ENCODE data around the gene UBASH3A.

The UBASH3A gene

DNA sequence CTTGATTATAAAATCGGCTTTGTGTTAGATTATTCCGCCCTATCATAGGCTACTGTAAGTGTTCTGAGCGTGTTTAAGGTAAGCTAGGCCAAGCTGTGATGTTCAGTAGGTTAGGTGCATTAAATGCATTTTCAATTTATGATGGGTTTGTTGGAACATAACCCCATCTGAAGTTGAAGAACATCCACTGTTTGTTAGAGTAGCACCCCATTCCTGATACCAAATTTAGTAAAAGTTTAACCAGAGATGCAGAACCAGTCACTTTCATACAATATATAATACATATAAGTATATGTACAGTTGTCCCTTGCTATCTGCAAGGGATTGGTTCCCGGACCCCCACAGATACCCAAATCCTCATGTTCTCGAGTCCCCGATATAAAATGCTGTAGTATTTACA lies 16.1 kb downstream of the UBASH3A start:
- H3K36me3 ChIP-seq (ENCODE audit: control insufficient read depth, insufficient read depth, low read length) = no peaks in the 10 kb centered on the region
- no peaks in the 10 kb centered on the region for H3K9me3 ChIP-seq (ENCODE audit: control insufficient read depth, low read length)
- H3K4me3 ChIP-seq (ENCODE audit: extremely low read depth, insufficient read depth, low read length, poor library complexity, severe bottlenecking) = no peak overlapping the region
- H3K4me1 ChIP-seq (ENCODE audit: control insufficient read depth, insufficient read depth, low read length, poor library complexity, severe bottlenecking) = peaks cover 6% of the 10 kb centered on the region
- 84 to 93% methylated on average over 3 of the region's 6 CpGs for WGBS, 2 experiments (ENCODE audit: insufficient coverage in 2 of 2)
- H3K27ac ChIP-seq (ENCODE audit: low read depth, low read length, severe bottlenecking) = no peak overlapping the region

DNA sequence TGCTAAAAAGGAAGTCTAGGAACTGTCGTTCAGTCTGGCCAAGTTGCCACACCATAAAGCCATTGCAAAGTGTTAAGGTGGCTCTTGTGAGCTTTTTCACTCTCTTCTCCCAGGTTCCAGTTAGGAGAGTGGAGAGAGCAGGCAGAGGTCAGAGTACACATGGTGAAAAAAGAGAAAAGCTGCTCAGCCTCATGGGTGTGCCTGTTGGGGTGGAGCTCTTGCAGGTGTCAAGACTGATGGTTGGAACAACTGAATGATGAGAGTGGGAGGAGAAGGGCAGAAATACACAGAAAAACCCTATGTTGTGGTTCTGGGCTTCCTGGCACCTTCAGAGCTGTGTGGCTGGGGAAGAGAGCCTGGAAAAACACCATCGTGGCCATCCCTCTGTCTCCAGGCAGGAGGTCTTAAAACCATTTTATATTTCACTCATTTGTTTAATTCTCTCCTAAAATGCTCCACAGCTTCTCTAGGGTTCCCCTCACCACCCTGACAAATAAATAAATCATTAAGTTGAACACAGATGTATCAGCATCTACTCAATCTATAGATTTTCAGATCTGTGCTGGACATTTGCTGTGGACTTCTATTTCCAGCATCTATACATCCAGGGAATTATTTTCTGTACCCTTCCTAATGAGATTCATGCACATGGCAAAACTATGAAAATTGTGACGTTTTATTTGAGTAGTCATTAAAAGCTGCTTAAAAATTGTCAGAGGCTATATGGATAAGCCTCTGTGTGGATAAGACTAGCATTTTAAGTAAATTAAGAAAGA lies 17.5 kb downstream of the UBASH3A start:
- 55 to 93% methylated on average over 2 to 3 of the region's 3 CpGs for WGBS, 2 experiments (ENCODE audit: insufficient coverage in 2 of 2)
- H3K36me3 ChIP-seq (ENCODE audit: control insufficient read depth, insufficient read depth, low read length) = no peaks in the 10 kb centered on the region
- H3K4me1 ChIP-seq (ENCODE audit: control insufficient read depth, insufficient read depth, low read length, poor library complexity, severe bottlenecking) = no peaks in the 10 kb centered on the region
- no peaks in the 10 kb centered on the region for H3K9me3 ChIP-seq (ENCODE audit: control insufficient read depth, low read length)
- H3K4me3 ChIP-seq (ENCODE audit: extremely low read depth, insufficient read depth, low read length, poor library complexity, severe bottlenecking) = no peak overlapping the region
- no peak overlapping the region for H3K27ac ChIP-seq (ENCODE audit: low read depth, low read length, severe bottlenecking)

DNA sequence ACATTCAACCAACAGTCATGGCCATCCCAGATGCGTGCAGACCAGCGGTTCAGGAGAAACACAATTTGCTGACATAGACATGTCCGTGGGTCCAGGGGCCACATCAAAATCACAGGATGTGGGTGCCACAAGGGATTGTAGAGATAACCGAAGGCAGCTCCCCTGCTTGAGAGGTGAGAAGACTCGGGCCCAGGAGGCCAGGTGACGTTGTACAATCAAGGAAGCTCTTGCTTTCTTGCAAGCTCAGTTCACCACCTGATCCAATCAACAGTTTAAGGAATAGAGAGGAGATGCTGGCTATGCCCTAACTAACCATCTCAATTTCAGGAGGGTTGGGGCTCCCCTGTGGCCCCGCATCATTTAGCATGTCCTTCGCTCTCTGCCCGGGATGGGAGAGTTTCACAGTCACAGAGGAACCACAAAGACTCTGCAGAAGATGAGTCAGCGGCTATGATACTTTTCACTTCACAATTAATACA lies 19.5 kb downstream of the UBASH3A start:
- H3K27ac ChIP-seq (ENCODE audit: low read depth, low read length, severe bottlenecking) = no peak overlapping the region
- H3K4me1 ChIP-seq (ENCODE audit: control insufficient read depth, insufficient read depth, low read length, poor library complexity, severe bottlenecking) = no peaks in the 10 kb centered on the region
- WGBS, 2 experiments (ENCODE audit: insufficient coverage in 2 of 2) = 78 to 81% methylated on average over 5 to 8 of the region's 10 CpGs
- H3K4me3 ChIP-seq (ENCODE audit: extremely low read depth, insufficient read depth, low read length, poor library complexity, severe bottlenecking) = no peak overlapping the region
- no peaks in the 10 kb centered on the region for H3K9me3 ChIP-seq (ENCODE audit: control insufficient read depth, low read length)
- H3K36me3 ChIP-seq (ENCODE audit: control insufficient read depth, insufficient read depth, low read length) = no peaks in the 10 kb centered on the region

DNA sequence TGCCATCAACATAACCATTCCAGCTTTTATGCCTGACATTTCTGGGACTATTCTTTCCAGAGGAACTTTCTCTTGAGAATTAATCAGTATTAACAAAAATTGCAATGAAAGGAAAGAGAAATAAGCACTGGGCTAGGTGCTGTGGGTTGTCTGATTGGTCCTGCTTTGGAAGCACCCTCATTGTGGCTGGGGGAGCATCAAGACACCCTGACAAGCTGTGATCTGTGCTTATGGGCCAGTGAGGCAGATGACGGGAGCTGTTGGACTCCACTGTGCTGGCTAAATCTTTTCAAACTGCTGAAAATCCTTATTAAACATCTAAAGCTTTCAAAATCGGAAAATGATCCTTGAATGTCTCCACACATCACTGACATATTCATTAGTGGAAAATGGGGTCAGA lies 20.0 kb downstream of the UBASH3A start:
- H3K4me1 ChIP-seq (ENCODE audit: control insufficient read depth, insufficient read depth, low read length, poor library complexity, severe bottlenecking) = no peaks in the 10 kb centered on the region
- H3K27ac ChIP-seq (ENCODE audit: low read depth, low read length, severe bottlenecking) = no peak overlapping the region
- no peaks in the 10 kb centered on the region for H3K9me3 ChIP-seq (ENCODE audit: control insufficient read depth, low read length)
- H3K36me3 ChIP-seq (ENCODE audit: control insufficient read depth, insufficient read depth, low read length) = no peaks in the 10 kb centered on the region
- 88% methylated on average over 1 of the region's 2 CpGs; no CpG with 5 or more reads in 1 of the 2 experiments for WGBS, 2 experiments (ENCODE audit: insufficient coverage in 2 of 2)
- H3K4me3 ChIP-seq (ENCODE audit: extremely low read depth, insufficient read depth, low read length, poor library complexity, severe bottlenecking) = no peak overlapping the region

DNA sequence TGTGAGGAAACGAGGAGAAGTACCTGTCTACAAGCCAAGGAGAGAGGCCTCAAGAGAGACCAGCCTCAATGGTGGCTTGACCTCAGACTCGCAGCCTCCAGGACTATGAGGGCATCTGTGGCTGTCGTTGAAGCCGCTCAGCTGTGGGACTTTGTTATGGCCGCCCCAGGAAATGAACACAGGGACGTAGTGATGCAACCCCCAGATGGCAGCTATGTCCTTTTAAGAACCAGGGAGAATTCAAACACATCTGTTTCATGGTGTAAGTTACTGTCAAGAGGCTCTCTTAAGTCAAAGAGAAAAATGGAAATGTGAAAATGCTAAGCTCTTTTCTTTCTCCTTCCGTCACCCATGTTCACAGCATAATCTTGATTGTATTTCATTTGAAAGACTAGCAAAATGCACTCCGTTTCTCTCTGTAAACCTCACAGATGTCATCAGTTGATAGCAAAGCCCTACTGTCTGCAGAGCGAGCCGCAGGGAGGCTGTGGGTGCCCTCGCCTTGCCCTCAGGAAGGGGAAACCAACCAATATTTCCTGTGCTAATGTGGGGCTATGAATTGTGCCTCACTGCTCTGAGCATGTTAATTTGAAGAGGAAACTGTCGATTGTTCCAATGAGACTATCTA lies 21.3 kb downstream of the UBASH3A start:
- no peaks in the 10 kb centered on the region for H3K36me3 ChIP-seq (ENCODE audit: control insufficient read depth, insufficient read depth, low read length)
- H3K27ac ChIP-seq (ENCODE audit: low read depth, low read length, severe bottlenecking) = no peak overlapping the region
- no peaks in the 10 kb centered on the region for H3K9me3 ChIP-seq (ENCODE audit: control insufficient read depth, low read length)
- H3K4me3 ChIP-seq (ENCODE audit: extremely low read depth, insufficient read depth, low read length, poor library complexity, severe bottlenecking) = no peak overlapping the region
- 86 to 89% methylated on average over 9 to 11 of the region's 12 CpGs for WGBS, 2 experiments (ENCODE audit: insufficient coverage in 2 of 2)
- no peaks in the 10 kb centered on the region for H3K4me1 ChIP-seq (ENCODE audit: control insufficient read depth, insufficient read depth, low read length, poor library complexity, severe bottlenecking)

DNA sequence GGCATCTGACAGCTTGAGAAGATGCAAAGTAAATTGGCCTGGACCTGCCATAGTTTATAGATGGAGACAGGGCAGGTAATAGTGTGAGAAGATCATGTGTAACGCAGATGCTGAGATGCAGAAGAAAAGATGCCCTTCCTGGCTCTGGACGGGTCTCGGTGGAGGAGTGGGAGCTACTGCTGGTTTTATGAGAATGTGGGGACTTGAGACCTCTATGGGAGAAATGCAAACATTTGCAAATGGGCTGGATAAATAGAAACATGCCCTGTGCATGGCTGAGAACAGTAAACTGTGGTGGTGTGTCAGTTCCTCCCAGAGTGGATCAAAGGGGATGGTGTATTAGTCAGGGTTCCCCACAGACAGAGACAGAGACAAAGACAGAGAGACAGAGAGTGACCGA lies 21.9 kb downstream of the UBASH3A start:
- Histone ChIP-seq H3K36me3 (ENCODE audit: control insufficient read depth, insufficient read depth, low read length) (no peaks in the 10 kb centered on the region), H3K4me1 (ENCODE audit: control insufficient read depth, insufficient read depth, low read length, poor library complexity, severe bottlenecking) (no peaks in the 10 kb centered on the region), H3K4me3 (ENCODE audit: extremely low read depth, insufficient read depth, low read length, poor library complexity, severe bottlenecking) (no peak overlapping the region), H3K27ac (ENCODE audit: low read depth, low read length, severe bottlenecking) (no peak overlapping the region), H3K9me3 (ENCODE audit: control insufficient read depth, low read length) (no peaks in the 10 kb centered on the region)
- WGBS, 2 experiments (ENCODE audit: insufficient coverage in 2 of 2) = 78 to 82% methylated on average over 4 of the region's 4 CpGs

DNA sequence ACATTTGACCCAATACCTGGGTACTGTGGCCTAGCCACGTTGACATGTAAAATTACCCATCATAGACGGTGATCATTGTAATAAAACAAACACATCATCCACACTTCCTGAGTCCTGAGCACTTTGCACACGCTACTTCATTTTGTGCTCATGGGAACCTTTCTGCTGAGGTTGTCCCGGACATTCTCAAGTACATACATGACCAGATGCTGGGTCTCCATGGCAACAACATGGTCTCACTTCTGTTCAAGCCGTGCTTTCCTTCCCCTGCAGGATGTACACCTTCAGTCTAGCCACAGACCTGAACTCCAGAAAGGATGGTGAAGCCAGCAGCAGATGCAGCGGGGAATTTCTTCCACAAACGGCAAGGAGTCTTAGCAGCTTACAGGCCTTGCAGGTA lies 22.7 kb downstream of the UBASH3A start:
- no peaks in the 10 kb centered on the region for H3K9me3 ChIP-seq (ENCODE audit: control insufficient read depth, low read length)
- H3K36me3 ChIP-seq (ENCODE audit: control insufficient read depth, insufficient read depth, low read length) = no peaks in the 10 kb centered on the region
- no peak overlapping the region for H3K27ac ChIP-seq (ENCODE audit: low read depth, low read length, severe bottlenecking)
- no peaks in the 10 kb centered on the region for H3K4me1 ChIP-seq (ENCODE audit: control insufficient read depth, insufficient read depth, low read length, poor library complexity, severe bottlenecking)
- H3K4me3 ChIP-seq (ENCODE audit: extremely low read depth, insufficient read depth, low read length, poor library complexity, severe bottlenecking) = no peak overlapping the region
- WGBS, 2 experiments (ENCODE audit: insufficient coverage in 2 of 2) = 84 to 90% methylated on average over 7 of the region's 7 CpGs

DNA sequence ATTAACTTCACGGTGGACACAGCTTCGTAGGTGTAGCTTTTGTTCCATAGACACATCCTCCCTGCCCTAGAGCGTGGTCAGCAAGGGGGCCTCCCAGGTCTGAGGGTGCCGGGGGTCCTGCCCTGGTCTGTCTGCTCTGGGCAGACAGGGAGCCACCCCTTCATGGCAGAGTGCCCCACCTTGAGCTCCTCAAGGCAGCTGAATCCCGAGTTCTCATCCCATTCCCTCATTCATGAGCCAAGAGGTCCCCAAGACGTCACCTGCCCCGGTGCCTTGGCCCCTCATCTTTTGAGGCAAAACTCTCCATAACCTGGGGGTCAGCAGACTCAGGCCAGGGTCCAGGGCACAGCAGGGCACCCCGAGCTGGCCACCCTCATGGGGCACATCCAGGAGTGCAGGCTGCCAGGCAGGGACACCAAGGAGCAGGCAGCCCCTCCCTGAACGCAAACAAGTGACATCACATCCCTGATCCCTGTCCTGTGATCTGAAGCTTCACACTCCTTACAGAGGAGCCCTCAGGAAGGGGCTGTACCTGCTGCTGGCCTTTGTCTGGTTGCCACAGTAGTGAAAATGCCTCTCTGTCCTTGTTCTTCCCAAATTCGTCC lies 23.3 kb downstream of the UBASH3A start:
- no peak overlapping the region for H3K27ac ChIP-seq (ENCODE audit: low read depth, low read length, severe bottlenecking)
- no peaks in the 10 kb centered on the region for H3K9me3 ChIP-seq (ENCODE audit: control insufficient read depth, low read length)
- H3K4me3 ChIP-seq (ENCODE audit: extremely low read depth, insufficient read depth, low read length, poor library complexity, severe bottlenecking) = no peak overlapping the region
- 81 to 82% methylated on average over 8 to 9 of the region's 10 CpGs for WGBS, 2 experiments (ENCODE audit: insufficient coverage in 2 of 2)
- H3K36me3 ChIP-seq (ENCODE audit: control insufficient read depth, insufficient read depth, low read length) = no peaks in the 10 kb centered on the region
- H3K4me1 ChIP-seq (ENCODE audit: control insufficient read depth, insufficient read depth, low read length, poor library complexity, severe bottlenecking) = no peaks in the 10 kb centered on the region

DNA sequence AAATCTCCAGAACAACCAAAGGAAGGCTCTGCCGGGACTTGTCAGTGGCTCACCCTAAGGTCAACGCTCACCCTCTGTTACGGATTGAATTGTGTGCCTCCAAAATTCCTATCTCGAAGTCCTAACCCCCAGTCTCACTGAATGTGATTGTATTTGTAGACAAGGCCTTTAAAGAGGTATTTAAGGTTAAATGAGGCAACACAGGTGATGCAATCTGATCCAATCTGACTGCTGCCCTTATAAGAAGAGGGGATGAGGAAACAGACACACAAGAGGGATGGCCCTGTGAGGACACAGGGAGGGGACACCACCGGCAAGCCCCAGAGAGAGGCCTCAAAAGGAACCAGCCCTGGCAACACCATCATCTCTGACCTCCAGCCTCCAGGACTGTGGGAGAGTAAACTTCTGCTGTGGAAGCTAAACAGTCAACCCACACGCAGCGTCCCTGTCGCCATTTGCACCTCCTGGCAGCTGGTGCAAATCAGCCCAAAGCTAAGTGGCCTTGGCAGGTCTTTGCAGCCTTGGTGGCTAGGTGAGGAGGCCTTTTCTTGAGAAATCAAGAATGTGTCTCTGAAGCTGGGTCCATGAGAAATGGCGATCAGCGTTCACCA lies 24.2 kb downstream of the UBASH3A start:
- H3K4me1 ChIP-seq (ENCODE audit: control insufficient read depth, insufficient read depth, low read length, poor library complexity, severe bottlenecking) = no peaks in the 10 kb centered on the region
- H3K9me3 ChIP-seq (ENCODE audit: control insufficient read depth, low read length) = no peaks in the 10 kb centered on the region
- no peak overlapping the region for H3K4me3 ChIP-seq (ENCODE audit: extremely low read depth, insufficient read depth, low read length, poor library complexity, severe bottlenecking)
- WGBS, 2 experiments (ENCODE audit: insufficient coverage in 2 of 2) = 93 to 97% methylated on average over 4 to 6 of the region's 10 CpGs
- H3K27ac ChIP-seq (ENCODE audit: low read depth, low read length, severe bottlenecking) = no peak overlapping the region
- no peaks in the 10 kb centered on the region for H3K36me3 ChIP-seq (ENCODE audit: control insufficient read depth, insufficient read depth, low read length)

DNA sequence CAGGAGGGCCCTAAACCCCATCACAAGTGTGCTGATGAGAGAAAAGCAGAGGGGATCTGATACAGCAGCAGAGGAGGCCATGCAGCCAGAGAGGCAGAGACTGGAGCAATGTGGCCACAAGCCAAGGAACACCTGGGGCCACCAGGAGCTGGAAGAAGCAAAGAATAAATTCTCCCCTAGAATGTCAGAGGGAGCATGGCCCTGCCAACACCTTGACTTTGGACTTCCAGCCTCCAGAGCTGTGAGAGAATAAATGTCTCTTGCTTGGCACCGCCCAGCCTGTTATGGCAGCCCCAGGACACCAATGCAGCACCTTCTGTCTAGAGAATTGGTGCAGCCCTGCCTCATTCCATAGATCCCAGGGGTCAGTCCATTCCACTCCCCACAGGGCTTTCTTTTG lies 25.3 kb downstream of the UBASH3A start:
- WGBS, 2 experiments (ENCODE audit: insufficient coverage in 2 of 2) = 88 to 100% methylated on average over 1 of the region's 1 CpG
- Histone ChIP-seq H3K9me3 (ENCODE audit: control insufficient read depth, low read length) (no peaks in the 10 kb centered on the region), H3K4me3 (ENCODE audit: extremely low read depth, insufficient read depth, low read length, poor library complexity, severe bottlenecking) (no peak overlapping the region), H3K27ac (ENCODE audit: low read depth, low read length, severe bottlenecking) (no peak overlapping the region), H3K36me3 (ENCODE audit: control insufficient read depth, insufficient read depth, low read length) (no peaks in the 10 kb centered on the region), H3K4me1 (ENCODE audit: control insufficient read depth, insufficient read depth, low read length, poor library complexity, severe bottlenecking) (no peaks in the 10 kb centered on the region)

Data from mesodermal cell (in vitro differentiated cells).